ENCODE data around the gene SPHK1. TPM values are rescaled to one million over a fixed set of nuclear protein-coding genes. Genes with fewer than 3 reads are reported as not detected.

Gene SPHK1
- total RNA-seq, 1 experiment from 2014 or later = 18.2 TPM

- POLR2A ChIA-PET = interaction anchor here (0.6 kb wide), 1 partner anchor 50 kb away, joined by 13 read pairs; no protein-coding TSS in a partner anchor
- CTCF ChIA-PET = interaction anchor here (0.6 to 2.9 kb wide), 15 partner anchors 8 to 579 kb away, joined by 3 to 25 read pairs (median 8); partner anchors contain the start of genes PRPSAP1 and SPHK1
- Histone ChIP-seq H3K27ac (ENCODE audit: low read length) (no peak overlapping the region), H3K4me3 (ENCODE audit: low read depth in 2 of 2, low read length in 2 of 2) (no peak overlapping the region), H3K36me3 (ENCODE audit: control insufficient read depth, insufficient read depth, low read length) (no peaks in the 10 kb centered on the region), H3K9me3 (ENCODE audit: control insufficient read depth, insufficient read depth, low read depth, low read length) (no peaks in the 10 kb centered on the region), H3K27me3 (ENCODE audit: control insufficient read depth, insufficient read depth, low read length) (no peaks in the 10 kb centered on the region), H3K4me1 (ENCODE audit: control insufficient read depth, insufficient read depth, low read length) (0 out of 2 replicates have a peak, but pooled peaks cover 5% of the 10 kb centered on the region)
- TF ChIP-seq, protein P1, sequence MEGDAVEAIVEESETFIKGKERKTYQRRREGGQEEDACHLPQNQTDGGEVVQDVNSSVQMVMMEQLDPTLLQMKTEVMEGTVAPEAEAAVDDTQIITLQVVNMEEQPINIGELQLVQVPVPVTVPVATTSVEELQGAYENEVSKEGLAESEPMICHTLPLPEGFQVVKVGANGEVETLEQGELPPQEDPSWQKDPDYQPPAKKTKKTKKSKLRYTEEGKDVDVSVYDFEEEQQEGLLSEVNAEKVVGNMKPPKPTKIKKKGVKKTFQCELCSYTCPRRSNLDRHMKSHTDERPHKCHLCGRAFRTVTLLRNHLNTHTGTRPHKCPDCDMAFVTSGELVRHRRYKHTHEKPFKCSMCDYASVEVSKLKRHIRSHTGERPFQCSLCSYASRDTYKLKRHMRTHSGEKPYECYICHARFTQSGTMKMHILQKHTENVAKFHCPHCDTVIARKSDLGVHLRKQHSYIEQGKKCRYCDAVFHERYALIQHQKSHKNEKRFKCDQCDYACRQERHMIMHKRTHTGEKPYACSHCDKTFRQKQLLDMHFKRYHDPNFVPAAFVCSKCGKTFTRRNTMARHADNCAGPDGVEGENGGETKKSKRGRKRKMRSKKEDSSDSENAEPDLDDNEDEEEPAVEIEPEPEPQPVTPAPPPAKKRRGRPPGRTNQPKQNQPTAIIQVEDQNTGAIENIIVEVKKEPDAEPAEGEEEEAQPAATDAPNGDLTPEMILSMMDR (IDR thresholded peaks at IDR 0.05) = peak; percentile 83
- TF ChIP-seq POLR2AphosphoS5 (IDR thresholded peaks at IDR 0.05; ENCODE audit: low read depth, low read length) = no peak
- no TSS peak for BruUV-seq (replicated peaks)
- no peak for DNase-seq (ENCODE audit: low read depth, low spot score)
- intact Hi-C loops (cut with micrococcal nuclease; ENCODE audit: unreplicated experiment) = no loop called here
- in situ Hi-C loops (cut with HindIII; ENCODE audit: low pct_unique_long_range_greater_than_20kb, low sequenced_read_pairs) = no loop called here
- ATAC-seq = peak; percentile 89
Observed at GRCh38 chr17:76365256-76365903, 19.0 kb upstream of the SPHK1 start.

DNA sequence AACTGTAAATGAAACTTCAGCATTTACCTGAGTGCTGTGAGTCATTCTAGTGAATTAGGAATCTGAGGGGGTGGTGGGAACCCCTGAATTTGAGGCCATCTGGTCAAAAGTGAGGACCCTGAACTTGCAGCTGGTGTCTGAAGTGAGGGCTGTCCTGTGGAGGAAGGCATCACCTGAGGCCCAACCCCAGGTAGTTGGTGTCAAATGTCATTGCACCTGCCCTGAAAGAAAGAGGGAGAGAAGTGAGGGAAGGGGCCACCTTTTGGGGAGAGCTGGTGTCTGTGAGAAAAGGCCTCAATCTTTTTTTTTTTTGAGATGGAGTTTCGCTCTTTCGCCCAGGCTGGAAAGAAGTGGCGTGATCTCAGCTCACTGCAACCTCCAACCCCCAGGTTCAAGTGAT, 18.2 kb upstream of the SPHK1 start:
- ATAC-seq (no peak), DNase-seq (ENCODE audit: low read depth, low spot score) (no peak)
- no peak overlapping the region for H3K27ac ChIP-seq (ENCODE audit: low read length)
- ChIA-PET CTCF (interaction anchor here (0.7 to 2.9 kb wide), 7 partner anchors 8 to 40 kb away, joined by 3 to 25 read pairs (median 14); partner anchors contain the start of genes PRPSAP1 and SPHK1), POLR2A (no interaction called here)
- in situ Hi-C loops (cut with HindIII; ENCODE audit: low pct_unique_long_range_greater_than_20kb, low sequenced_read_pairs) = no loop called here
- no peaks in the 10 kb centered on the region for H3K36me3 ChIP-seq (ENCODE audit: control insufficient read depth, insufficient read depth, low read length)
- H3K4me1 ChIP-seq (ENCODE audit: control insufficient read depth, insufficient read depth, low read length) = 0 out of 2 replicates have a peak, but pooled peaks cover 5% of the 10 kb centered on the region
- TF ChIP-seq, protein P2, sequence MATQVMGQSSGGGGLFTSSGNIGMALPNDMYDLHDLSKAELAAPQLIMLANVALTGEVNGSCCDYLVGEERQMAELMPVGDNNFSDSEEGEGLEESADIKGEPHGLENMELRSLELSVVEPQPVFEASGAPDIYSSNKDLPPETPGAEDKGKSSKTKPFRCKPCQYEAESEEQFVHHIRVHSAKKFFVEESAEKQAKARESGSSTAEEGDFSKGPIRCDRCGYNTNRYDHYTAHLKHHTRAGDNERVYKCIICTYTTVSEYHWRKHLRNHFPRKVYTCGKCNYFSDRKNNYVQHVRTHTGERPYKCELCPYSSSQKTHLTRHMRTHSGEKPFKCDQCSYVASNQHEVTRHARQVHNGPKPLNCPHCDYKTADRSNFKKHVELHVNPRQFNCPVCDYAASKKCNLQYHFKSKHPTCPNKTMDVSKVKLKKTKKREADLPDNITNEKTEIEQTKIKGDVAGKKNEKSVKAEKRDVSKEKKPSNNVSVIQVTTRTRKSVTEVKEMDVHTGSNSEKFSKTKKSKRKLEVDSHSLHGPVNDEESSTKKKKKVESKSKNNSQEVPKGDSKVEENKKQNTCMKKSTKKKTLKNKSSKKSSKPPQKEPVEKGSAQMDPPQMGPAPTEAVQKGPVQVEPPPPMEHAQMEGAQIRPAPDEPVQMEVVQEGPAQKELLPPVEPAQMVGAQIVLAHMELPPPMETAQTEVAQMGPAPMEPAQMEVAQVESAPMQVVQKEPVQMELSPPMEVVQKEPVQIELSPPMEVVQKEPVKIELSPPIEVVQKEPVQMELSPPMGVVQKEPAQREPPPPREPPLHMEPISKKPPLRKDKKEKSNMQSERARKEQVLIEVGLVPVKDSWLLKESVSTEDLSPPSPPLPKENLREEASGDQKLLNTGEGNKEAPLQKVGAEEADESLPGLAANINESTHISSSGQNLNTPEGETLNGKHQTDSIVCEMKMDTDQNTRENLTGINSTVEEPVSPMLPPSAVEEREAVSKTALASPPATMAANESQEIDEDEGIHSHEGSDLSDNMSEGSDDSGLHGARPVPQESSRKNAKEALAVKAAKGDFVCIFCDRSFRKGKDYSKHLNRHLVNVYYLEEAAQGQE (IDR thresholded peaks at IDR 0.05; ENCODE audit: insufficient read depth in 1 of 2, low read depth in 2 of 2, low read length in 1 of 2) = no peak
- no peak for TF ChIP-seq POLR2AphosphoS5 (IDR thresholded peaks at IDR 0.05; ENCODE audit: low read depth, low read length)
- no peak for TF ChIP-seq SIN3A (IDR thresholded peaks at IDR 0.05; ENCODE audit: borderline replicate concordance, insufficient read depth, low read depth, low read length)
- no peak for TF ChIP-seq TCF7L2 (IDR thresholded peaks at IDR 0.05; ENCODE audit: low read depth, low read length)
- TF ChIP-seq, protein P1 (IDR thresholded peaks at IDR 0.05) = no peak
- no peaks in the 10 kb centered on the region for H3K27me3 ChIP-seq (ENCODE audit: control insufficient read depth, insufficient read depth, low read length)
- no peaks in the 10 kb centered on the region for H3K9me3 ChIP-seq (ENCODE audit: control insufficient read depth, insufficient read depth, low read depth, low read length)
- intact Hi-C loops (cut with micrococcal nuclease; ENCODE audit: unreplicated experiment) = no loop called here
- H3K4me3 ChIP-seq (ENCODE audit: low read depth in 2 of 2, low read length in 2 of 2) = no peak overlapping the region
- no TSS peak for BruUV-seq (replicated peaks)

All from Panc1 (cell line).